ENCODE results near the gene FRS3.

DNA sequence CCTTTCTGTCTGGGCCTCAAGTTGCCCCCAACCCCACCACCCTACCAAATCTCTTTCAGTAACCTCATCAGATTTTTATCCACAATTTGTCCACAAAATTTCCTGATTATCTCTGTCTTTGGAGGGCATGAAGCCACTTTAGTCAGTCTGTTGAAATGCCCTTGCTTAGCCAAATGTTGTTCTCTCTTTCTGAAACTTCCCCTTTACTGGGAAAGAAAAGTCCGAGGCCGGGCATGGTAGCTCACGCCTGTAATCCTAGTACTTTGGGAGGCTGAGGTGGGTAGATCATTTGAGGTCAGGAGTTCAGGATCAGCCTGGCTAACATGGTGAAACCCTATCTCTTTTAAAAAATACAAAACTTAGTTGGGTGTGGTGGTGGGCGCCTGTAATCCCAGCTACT is 41.6 kb upstream of the FRS3 start:
- no peak for TF ChIP-seq CTCF (IDR thresholded peaks at IDR 0.05)
- no peak for TF ChIP-seq POLR2A (IDR thresholded peaks at IDR 0.05)

All from heart left ventricle (tissue), 13 donors.